Keratinocyte (primary cell): ENCODE results near the gene CDC42EP3. TPM values are rescaled to one million over a fixed set of nuclear protein-coding genes. Genes with fewer than 3 reads are reported as not detected.

ENCODE experiments used
- DNase-seq: peaks from one replicate; pipeline ENCODE4 v3.0.0-alpha.2; 2011; ENCODE audit warnings: low read depth, missing footprints, low spot score
- FAIRE-seq: peaks from 2 replicates; lab custom pipeline; 2011; peaks lifted over from hg19 to GRCh38; lab: Jason Lieb, UNC
- H2AFZ ChIP-seq: 2 replicates; pipeline ENCODE4 v1.6.0; 2012; ENCODE audit warnings: low read length, control low read depth, inconsistent platforms; ENCODE audit not compliant: control insufficient read depth
- H3K27ac ChIP-seq: 2 replicates; pipeline ENCODE4 v1.5.1; 2011; ENCODE audit warnings: low read length; ENCODE audit not compliant: control insufficient read depth, insufficient read depth
- H3K27me3 ChIP-seq: 3 replicates; pipeline ENCODE4 v1.6.0; 2011; ENCODE audit warnings: low read length; ENCODE audit not compliant: control insufficient read depth, insufficient read depth; ENCODE audit errors: extremely low read depth
- H3K36me3 ChIP-seq, 2 experiments: 2 replicates in 1 of 2; 3 replicates in 1 of 2; pipeline ENCODE4 v1.5.1; 2011; ENCODE audit warnings: low read length in 2 of 2, mild to moderate bottlenecking in 1 of 2; ENCODE audit not compliant: control insufficient read depth in 2 of 2, insufficient read depth in 2 of 2; ENCODE audit errors: extremely low read depth in 1 of 2
- H3K4me1 ChIP-seq: 3 replicates; pipeline ENCODE4 v1.5.1; 2011; ENCODE audit warnings: low read length; ENCODE audit not compliant: control insufficient read depth, insufficient read depth; ENCODE audit errors: extremely low read depth
- H3K4me2 ChIP-seq: 3 replicates; pipeline ENCODE4 v1.6.0; 2011; ENCODE audit warnings: low read depth, low read length; ENCODE audit not compliant: control insufficient read depth, insufficient read depth; ENCODE audit errors: extremely low read depth
- H3K4me3 ChIP-seq, 3 experiments: fragments of 200-600 bp in 1 of 3; sonication (generic) in 1 of 3; 2 replicates in 2 of 3; 3 replicates in 1 of 3; pipeline ENCODE4 v1.5.1; 2011 to 2016; ENCODE audit warnings: low read length in 3 of 3, mild to moderate bottlenecking in 3 of 3, control low read depth in 2 of 3, inconsistent platforms in 1 of 3, low read depth in 1 of 3, mixed read lengths in 1 of 3, mixed run types in 1 of 3, moderate library complexity in 1 of 3; ENCODE audit not compliant: control insufficient read depth in 2 of 3, insufficient read depth in 2 of 3; ENCODE audit errors: extremely low read depth in 1 of 3
- H3K79me2 ChIP-seq: 2 replicates; pipeline ENCODE4 v1.6.0; 2012; ENCODE audit warnings: low read length; ENCODE audit not compliant: control insufficient read depth, insufficient read depth
- H3K9ac ChIP-seq: 3 replicates; pipeline ENCODE4 v1.6.0; 2011; ENCODE audit warnings: low read length; ENCODE audit not compliant: control insufficient read depth, insufficient read depth; ENCODE audit errors: extremely low read depth
- H3K9me1 ChIP-seq: 3 replicates; pipeline ENCODE4 v1.6.0; 2011; ENCODE audit warnings: low read length; ENCODE audit not compliant: control insufficient read depth, insufficient read depth; ENCODE audit errors: extremely low read depth
- H3K9me3 ChIP-seq: 2 replicates; pipeline ENCODE4 v1.5.1; 2012; ENCODE audit warnings: low read depth, low read length; ENCODE audit not compliant: control insufficient read depth
- H4K20me1 ChIP-seq: 3 replicates; pipeline ENCODE4 v1.6.0; 2011; ENCODE audit warnings: low read length; ENCODE audit not compliant: control insufficient read depth, insufficient read depth; ENCODE audit errors: extremely low read depth
- CTCF ChIP-seq, 3 experiments: IDR thresholded peaks in 1 of 3; conservative IDR thresholded peaks in 1 of 3; optimal IDR thresholded peaks in 1 of 3; 2 replicates in 2 of 3; 3 replicates in 1 of 3; pipeline versions ENCODE3 to v1.5.1; 2011; ENCODE audit warnings: low read length in 3 of 3, mild to moderate bottlenecking in 3 of 3, moderate library complexity in 2 of 3, control low read depth in 1 of 3, inconsistent platforms in 1 of 3; ENCODE audit not compliant: insufficient read depth in 2 of 3; ENCODE audit errors: extremely low read depth in 1 of 3
- EZH2 ChIP-seq: IDR thresholded peaks from one replicate; pipeline ENCODE4 v1.6.1; 2012; ENCODE audit warnings: inconsistent platforms, mild to moderate bottlenecking, low read length, moderate library complexity
- dilution Hi-C: fragments of 300-500 bp; cut with MboI; formaldehyde crosslinking; loops from one replicate; pipeline ENCODE4 v1.7.0; 2020; ENCODE audit warnings: low sequenced_read_pairs; ENCODE audit not compliant: extremely low pct_ligation_motif_present
- polyA plus RNA-seq, 5 experiments: library from polyadenylated mRNA; depleted of rRNA in 3 of 5; stranded (reverse) in 3 of 5; stranded (forward) in 1 of 5; unstranded in 1 of 5; fragments of >200 nt; gene quantifications; 1 replicate in 1 of 5; 2 replicates in 3 of 5; 3 replicates in 1 of 5; pipeline versions ENCODE4 v1.2.1 to v1.2.3, GENCODE V29; 2011 to 2012; ENCODE audit warnings: missing spikeins in 2 of 5, low read depth in 1 of 5, low replicate concordance in 1 of 5

Gene CDC42EP3
- polyA plus RNA-seq, 1 donor (not counting 4 experiments of a cell fraction or from before 2014, with no cell fraction given), result 34.6 TPM

- H3K4me3 ChIP-seq, result no peak overlapping the region
- no peaks in the 10 kb centered on the region for H3K9me1 ChIP-seq
- FAIRE-seq (no peak), DNase-seq (no peak)
- H3K4me1 ChIP-seq, result peaks cover 22% of the 10 kb centered on the region
- H3K9me3 ChIP-seq, result no peaks in the 10 kb centered on the region
- no peak overlapping the region for H3K27ac ChIP-seq
- H3K4me2 ChIP-seq, result no peak overlapping the region
- no peak overlapping the region for H3K9ac ChIP-seq
- TF ChIP-seq EZH2, result no peak
- no peak for TF ChIP-seq CTCF (optimal IDR thresholded peaks at IDR 0.05 in 1 of 3, IDR thresholded peaks at IDR 0.05 in 1 of 3, conservative IDR thresholded peaks at IDR 0.05 in 1 of 3; ENCODE audit: extremely low read depth in 1 of 3, insufficient read depth in 2 of 3, low read length in 3 of 3)
- H3K36me3 ChIP-seq, result no peaks in the 10 kb centered on the region
- H4K20me1 ChIP-seq, result no peaks in the 10 kb centered on the region
- dilution Hi-C loops, result no loop called here
- H3K27me3 ChIP-seq, result no peaks in the 10 kb centered on the region
- H2AFZ ChIP-seq, result no peak overlapping the region
- no peaks in the 10 kb centered on the region for H3K79me2 ChIP-seq
Measured at GRCh38 chr2:37622450-37623100, 48.9 kb downstream of the CDC42EP3 start.

GRCh38 chr2:37621199-37621598 lies 50.2 kb downstream of the CDC42EP3 start:
- no peak overlapping the region for H3K4me2 ChIP-seq
- H3K9me1 ChIP-seq, result no peaks in the 10 kb centered on the region
- TF ChIP-seq EZH2, result no peak
- no peak for TF ChIP-seq CTCF (optimal IDR thresholded peaks at IDR 0.05 in 1 of 3, IDR thresholded peaks at IDR 0.05 in 1 of 3, conservative IDR thresholded peaks at IDR 0.05 in 1 of 3; ENCODE audit: extremely low read depth in 1 of 3, insufficient read depth in 2 of 3, low read length in 3 of 3)
- no peak overlapping the region for H3K27ac ChIP-seq
- H4K20me1 ChIP-seq, result no peaks in the 10 kb centered on the region
- no peak overlapping the region for H2AFZ ChIP-seq
- dilution Hi-C loops, result no loop called here
- H3K36me3 ChIP-seq, result no peaks in the 10 kb centered on the region
- H3K79me2 ChIP-seq, result no peaks in the 10 kb centered on the region
- H3K9ac ChIP-seq, result no peak overlapping the region
- H3K4me3 ChIP-seq, result no peak overlapping the region
- no peaks in the 10 kb centered on the region for H3K27me3 ChIP-seq
- peaks cover 22% of the 10 kb centered on the region for H3K4me1 ChIP-seq
- H3K9me3 ChIP-seq, result no peaks in the 10 kb centered on the region
- DNase-seq (no peak), FAIRE-seq (no peak)
